SK-N-SH treated with all-trans-retinoic acid at 6 μM for 48 hours (cell line): ENCODE measurements around the gene ERGIC1.

Source experiments
- ARNTL ChIP-seq: fragments of 450-650 bp; formaldehyde crosslinking; IDR thresholded peaks from 2 replicates; pipeline ENCODE4 v1.5.0; 2020; ENCODE audit warnings: low read depth, mild to moderate bottlenecking, moderate library complexity, borderline replicate concordance
- ESRRG ChIP-seq: fragments of 250-450 bp; sonication (Bioruptor Pico); IDR thresholded peaks from 2 replicates; pipeline ENCODE4 v1.6.1; 2021; ENCODE audit warnings: mild to moderate bottlenecking
- RARB ChIP-seq: fragments of 250-450 bp; sonication (Bioruptor Pico); IDR thresholded peaks from 2 replicates; pipeline ENCODE4 v1.8.0; 2021; ENCODE audit warnings: mild to moderate bottlenecking, moderate library complexity
- SNAI2 ChIP-seq: fragments of 250-450 bp; sonication (Bioruptor Pico); IDR thresholded peaks from 2 replicates; pipeline ENCODE4 v1.5.0; 2020; ENCODE audit warnings: mild to moderate bottlenecking, moderate library complexity
- ZNF565 ChIP-seq: fragments of 450-650 bp; formaldehyde crosslinking; conservative IDR thresholded peaks from 2 replicates; pipeline ENCODE4 v1.5.0; 2020; ENCODE audit warnings: low read depth, mild to moderate bottlenecking, moderate library complexity
- TF ChIP-seq, protein P1 (sequence below): fragments of 250-450 bp; sonication (Bioruptor Pico); IDR thresholded peaks from 2 replicates; pipeline ENCODE4 v1.8.0; 2020; ENCODE audit warnings: mild to moderate bottlenecking, moderate library complexity, borderline replicate concordance

GRCh38 chr5:172936401-172936800 lies 102.3 kb downstream of the ERGIC1 start:
- TF ChIP-seq RARB (no peak), SNAI2 (CRISPR knock-in tag) (no peak), ZNF565 (CRISPR knock-in tag) (no peak), ARNTL (CRISPR knock-in tag) (no peak), ESRRG (no peak)
- TF ChIP-seq, protein P1, sequence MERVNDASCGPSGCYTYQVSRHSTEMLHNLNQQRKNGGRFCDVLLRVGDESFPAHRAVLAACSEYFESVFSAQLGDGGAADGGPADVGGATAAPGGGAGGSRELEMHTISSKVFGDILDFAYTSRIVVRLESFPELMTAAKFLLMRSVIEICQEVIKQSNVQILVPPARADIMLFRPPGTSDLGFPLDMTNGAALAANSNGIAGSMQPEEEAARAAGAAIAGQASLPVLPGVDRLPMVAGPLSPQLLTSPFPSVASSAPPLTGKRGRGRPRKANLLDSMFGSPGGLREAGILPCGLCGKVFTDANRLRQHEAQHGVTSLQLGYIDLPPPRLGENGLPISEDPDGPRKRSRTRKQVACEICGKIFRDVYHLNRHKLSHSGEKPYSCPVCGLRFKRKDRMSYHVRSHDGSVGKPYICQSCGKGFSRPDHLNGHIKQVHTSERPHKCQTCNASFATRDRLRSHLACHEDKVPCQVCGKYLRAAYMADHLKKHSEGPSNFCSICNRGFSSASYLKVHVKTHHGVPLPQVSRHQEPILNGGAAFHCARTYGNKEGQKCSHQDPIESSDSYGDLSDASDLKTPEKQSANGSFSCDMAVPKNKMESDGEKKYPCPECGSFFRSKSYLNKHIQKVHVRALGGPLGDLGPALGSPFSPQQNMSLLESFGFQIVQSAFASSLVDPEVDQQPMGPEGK, result no peak
